Keratinocyte (primary cell): ENCODE data around the gene PCDHGB4.
A peak's percentile ranks its signal among the peaks of the same experiment; 100 is the strongest.
"Not testable (repeated sequence)": the region's sequence is repeated elsewhere in the genome, so short reads cannot be mapped to it uniquely, and the experiment has no call there.

Experiments used
- CTCF ChIP-seq, 3 experiments: IDR thresholded peaks in 1 of 3; conservative IDR thresholded peaks in 1 of 3; optimal IDR thresholded peaks in 1 of 3; 2 replicates in 2 of 3; 3 replicates in 1 of 3; pipeline versions ENCODE3 to v1.5.1; 2011; ENCODE audit warnings: low read length in 3 of 3, mild to moderate bottlenecking in 3 of 3, moderate library complexity in 2 of 3, control low read depth in 1 of 3, inconsistent platforms in 1 of 3; ENCODE audit not compliant: insufficient read depth in 2 of 3; ENCODE audit errors: extremely low read depth in 1 of 3
- EZH2 ChIP-seq: IDR thresholded peaks from one replicate; pipeline ENCODE4 v1.6.1; 2012; ENCODE audit warnings: inconsistent platforms, mild to moderate bottlenecking, low read length, moderate library complexity

GRCh38 chr5:141417494-141418172 is 30.1 kb downstream of the PCDHGB4 start, which contains the start of gene PCDHGB7:
- peak; percentile 55 to 78 (median 66) for TF ChIP-seq CTCF (optimal IDR thresholded peaks at IDR 0.05 in 1 of 3, IDR thresholded peaks at IDR 0.05 in 1 of 3, conservative IDR thresholded peaks at IDR 0.05 in 1 of 3; ENCODE audit: extremely low read depth in 1 of 3, insufficient read depth in 2 of 3, low read length in 3 of 3)
- not testable (repeated sequence) for TF ChIP-seq EZH2
